NCI-H128 (cell line): Measurements from ENCODE around the gene FBRSL1.
"Not testable (repeated sequence)": the region's sequence is repeated elsewhere in the genome, so short reads cannot be mapped to it uniquely, and the experiment has no call there.

ENCODE experiments used
- DNase-seq: peaks from one replicate; lab custom pipeline; 2025; ENCODE audit not compliant: unreplicated experiment; lab: John Stamatoyannopoulos, UW

Gene FBRSL1

GRCh38 chr12:132522592-132523380 is 32.8 kb downstream of the FBRSL1 start:
- DNase-seq = no peak

- peak; percentile 28 for DNase-seq
Measured at GRCh38 chr12:132523576-132524331, 33.8 kb downstream of the FBRSL1 start.

DNA sequence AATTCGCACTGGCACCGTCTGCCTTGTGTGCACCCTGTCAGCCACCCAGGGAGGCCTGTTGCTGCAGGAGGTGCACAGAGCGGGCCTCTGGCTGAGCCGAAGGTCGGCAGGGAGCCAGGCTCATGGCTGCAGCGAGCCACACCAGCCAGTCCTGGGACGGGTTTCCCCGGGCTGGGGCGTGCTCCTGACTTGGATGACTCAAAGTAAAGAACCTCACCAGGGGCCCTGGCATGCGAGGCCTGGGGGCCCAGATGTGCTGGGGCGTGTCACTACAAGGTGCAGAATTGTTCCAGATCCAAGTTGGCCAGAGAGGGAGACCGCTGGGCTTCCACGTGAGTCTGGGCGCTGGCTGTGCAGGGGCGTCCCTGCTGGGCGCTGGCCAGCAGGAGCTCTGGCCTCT is 34.5 kb downstream of the FBRSL1 start:
- no peak for DNase-seq

DNA sequence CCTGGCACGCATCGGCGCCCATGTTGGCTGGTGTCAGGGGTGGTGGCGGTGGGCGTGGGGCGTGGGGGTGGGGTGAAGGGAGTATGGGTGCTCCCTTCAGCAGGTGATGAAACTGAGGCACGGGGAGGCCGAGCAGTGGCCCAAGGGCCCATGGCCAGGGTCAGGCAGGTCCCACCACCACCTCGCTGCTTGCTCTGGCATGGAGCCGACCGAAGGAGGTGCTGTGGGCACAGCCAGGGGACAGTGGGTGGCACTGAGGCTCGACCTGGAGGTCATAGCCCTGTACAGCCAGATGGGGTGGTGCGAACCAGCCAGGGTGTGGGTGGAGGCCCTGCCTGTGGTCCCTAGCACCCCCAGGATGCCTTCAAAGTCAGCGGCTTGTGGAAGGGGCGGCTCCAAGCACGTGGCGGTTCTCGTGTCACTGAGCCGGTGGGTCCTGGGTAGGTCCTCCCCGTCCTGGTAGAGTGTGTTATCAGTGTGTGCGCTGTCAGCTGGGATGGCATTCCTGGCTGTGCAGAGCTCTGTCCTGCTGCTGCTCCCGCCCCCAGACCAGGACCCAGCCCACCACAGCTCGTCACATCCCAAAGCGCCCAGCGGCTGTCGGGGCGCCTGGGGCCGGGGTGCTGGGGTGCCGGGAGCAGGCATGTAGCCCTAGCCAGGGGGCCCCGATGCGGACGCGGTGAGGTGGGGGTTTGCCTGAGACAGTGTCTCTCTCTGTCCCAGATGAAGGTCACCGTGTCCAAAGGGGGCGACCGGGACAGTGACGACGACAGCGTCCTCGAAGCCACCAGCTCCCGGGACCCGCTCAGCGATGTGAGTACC is 35.3 kb downstream of the FBRSL1 start:
- no peak for DNase-seq

DNA sequence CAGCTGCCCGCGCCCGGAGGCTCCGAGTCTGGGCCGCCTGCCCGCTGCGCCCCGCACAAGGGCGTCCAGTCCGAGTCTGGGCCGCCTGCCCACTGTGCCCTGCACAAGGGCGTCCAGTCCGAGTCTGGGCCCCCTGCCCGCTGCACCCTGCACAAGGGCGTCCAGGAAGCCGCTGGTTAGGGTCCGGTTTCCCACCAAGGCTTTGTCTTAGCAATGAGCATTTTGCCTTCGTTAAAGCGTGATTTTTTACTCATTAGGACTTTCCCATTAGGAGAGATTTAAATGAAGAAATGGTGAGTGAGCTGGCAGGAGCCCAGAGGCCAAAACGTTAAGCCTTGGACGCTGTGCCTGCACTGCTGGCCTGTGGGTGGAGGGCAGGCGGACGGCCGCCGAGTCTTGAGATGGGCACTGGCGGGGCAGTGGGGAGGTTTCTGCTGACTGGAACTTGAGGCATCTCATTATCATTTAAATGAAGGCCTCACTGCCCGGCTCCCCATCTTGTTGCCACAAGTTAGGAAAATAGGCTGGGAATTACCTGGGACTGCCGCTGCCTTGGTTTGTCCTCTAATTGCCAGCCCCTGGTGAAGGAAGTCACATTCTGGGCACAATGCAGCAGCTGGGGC is 36.0 kb downstream of the FBRSL1 start:
- DNase-seq = no peak

- no peak for DNase-seq
Measured at GRCh38 chr12:132527186-132527882, 37.4 kb downstream of the FBRSL1 start.

DNA sequence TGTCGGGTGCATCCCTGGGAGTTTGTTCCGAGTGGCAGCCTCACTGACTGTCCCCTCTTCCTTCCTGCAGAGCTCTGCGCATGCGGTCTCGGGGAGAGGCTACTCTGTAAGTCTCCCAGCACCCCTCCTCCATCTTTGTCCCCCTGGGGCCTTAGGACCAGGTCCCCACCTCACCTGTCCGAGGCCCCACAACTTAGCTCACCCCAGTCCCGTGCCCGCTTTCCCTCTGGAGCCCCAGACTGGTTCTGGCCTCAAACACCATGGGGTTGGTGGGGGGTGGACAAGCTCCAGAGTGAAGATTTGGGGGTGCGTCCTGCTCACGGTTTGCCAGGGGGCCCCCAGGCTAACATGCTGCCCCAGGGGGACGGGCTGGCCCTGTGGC is 37.9 kb downstream of the FBRSL1 start:
- DNase-seq = no peak

- no peak for DNase-seq
Measured at GRCh38 chr12:132528564-132529106, 38.7 kb downstream of the FBRSL1 start.

DNA sequence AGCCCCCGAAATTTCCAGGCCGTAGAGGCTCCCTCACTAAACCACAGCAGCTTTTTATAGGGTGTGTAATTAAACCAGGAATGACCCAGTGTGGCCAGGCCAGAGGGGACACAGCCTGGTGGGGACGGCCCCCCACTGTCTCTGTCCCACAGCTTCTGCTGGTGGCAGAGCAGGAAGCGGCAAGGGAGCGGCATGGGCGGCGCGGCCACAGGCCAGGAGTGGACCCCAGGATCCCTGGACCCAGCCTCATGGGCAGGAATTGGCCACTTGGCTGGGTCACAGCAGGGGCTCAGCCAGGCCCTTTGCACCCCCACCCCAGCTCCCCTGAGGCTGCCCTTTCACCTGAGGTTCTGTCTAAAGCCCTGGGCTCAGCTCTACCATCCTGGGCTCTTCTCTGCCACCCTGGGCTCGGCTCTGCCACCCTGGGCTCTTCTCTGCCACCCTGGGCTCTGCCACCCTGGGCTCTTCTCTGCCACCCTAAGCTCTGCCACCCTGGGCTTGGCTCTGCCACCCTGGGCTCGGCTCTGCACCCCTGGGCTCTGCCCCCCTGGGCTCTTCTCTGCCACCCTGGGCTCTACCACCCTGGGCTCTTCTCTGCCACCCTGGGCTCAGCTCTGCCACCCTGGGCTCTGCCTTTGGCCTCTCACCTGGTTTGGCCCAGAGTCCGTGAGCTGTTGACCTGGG is 39.3 kb downstream of the FBRSL1 start:
- DNase-seq = no peak

DNA sequence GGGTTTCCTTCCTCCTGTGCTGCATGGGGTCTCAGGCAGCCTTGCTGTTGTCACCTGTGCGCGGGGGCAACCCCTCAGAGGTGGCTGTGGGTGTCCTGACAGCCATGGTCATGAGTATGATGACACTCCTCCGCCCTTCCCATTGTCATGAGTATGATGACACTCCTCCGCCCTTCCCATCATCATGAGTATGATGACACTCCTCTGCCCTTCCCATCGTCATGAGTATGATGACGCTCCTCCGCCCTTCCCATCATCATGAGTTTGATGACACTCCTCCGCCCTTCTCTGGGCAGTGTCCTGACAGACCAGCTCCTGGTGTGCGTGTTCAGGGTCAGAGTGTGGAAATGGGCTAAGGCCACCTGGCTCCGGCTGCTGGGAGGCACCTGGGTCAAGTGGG is 40.0 kb downstream of the FBRSL1 start:
- no peak for DNase-seq

DNA sequence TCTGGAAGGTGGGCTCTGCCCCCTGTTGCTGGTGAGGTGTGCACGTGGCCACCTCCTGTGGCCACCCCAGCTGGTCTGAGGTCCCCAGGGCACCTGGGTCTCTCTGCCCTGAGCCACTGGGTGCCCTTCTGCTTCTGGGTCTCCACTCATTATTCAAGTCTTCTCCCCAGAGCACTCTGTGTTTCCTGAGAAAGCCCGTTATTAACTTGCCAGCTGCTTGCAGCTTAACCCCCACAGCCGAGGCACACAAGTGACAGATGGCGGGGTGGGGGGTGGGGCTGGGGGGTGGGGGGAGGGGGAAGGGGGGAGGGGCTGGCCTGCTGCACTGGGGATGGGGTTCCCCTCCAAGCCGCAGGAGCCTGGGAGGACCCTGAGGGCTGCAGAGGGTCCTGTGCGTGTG is 40.5 kb downstream of the FBRSL1 start:
- DNase-seq = no peak

GRCh38 chr12:132530851-132531250 is 40.9 kb downstream of the FBRSL1 start:
- no peak for DNase-seq

- not testable (repeated sequence) for DNase-seq
Measured at GRCh38 chr12:132532711-132533583, 43.0 kb downstream of the FBRSL1 start.

DNA sequence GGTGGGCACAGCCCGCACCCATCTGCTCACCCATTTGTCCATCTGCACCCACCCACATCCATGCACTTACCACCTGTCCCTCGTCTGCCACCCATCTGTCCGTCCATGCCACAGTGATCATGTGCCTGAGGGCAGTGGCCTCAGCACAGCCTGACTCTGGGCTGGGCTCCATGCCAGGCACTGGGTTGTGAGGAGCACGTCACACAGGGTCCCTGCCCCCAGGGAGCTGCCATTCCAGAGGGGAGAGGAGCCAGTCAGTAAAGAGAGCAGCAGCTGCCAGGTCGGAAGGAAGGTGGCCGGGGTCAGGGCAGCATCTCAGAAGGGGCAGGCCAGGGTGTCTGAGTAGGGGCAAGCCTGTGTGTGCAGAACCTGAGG is 43.6 kb downstream of the FBRSL1 start:
- no peak for DNase-seq

- DNase-seq = no peak
Measured at GRCh38 chr12:132534076-132534475, 44.1 kb downstream of the FBRSL1 start.

DNA sequence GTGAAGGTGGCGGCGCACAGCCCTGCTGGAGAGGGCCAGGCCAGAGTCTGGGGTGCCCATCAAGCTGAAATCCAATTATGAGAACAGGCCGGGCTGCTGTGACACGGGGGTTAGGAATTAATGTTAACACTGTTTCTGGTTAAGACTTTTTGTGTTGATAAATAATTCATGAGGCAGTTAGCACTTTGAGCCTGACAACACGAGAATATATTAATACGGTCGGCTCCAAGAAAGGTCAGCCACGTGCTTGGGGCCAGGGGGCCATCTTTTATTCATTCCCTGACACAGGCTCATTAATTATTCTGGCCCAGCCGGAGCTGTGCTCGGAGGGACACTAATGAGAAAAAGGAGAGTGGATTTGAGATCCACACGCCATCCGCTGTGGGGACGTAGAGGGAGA is 45.1 kb downstream of the FBRSL1 start:
- no peak for DNase-seq

DNA sequence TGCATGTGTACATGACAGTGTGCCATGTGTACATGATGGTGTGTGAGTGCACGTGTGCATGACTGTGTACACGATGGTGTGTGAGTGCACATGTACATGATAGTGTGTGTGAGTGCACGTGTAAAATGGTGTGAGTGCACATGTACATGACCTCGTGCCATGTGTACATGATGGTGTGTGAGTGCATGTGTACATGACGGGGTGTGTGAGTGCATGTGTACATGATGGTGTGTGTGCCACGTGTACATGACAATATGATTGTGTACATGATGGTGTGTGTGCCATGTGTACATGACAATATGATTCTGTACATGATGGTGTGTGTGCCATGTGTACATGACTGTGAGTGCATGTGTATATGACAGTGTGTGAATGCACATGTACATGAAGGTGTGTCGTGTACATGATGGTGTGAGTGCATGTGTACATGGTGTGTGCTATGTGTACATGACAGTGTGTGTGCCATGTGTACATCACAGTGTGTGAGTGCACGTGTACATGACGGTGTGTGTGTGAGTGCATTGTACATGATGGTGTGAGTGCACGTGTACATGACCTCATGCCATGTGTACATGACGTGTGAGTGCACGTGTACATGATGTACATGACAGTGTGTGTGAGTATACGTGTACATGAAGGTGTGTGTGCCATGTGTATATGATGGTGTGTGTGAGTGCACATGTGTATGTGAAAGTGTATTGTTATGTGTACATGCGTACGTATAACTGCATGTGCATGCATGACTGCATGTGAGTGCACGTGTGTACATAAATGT is 46.3 kb downstream of the FBRSL1 start:
- DNase-seq = no peak

DNA sequence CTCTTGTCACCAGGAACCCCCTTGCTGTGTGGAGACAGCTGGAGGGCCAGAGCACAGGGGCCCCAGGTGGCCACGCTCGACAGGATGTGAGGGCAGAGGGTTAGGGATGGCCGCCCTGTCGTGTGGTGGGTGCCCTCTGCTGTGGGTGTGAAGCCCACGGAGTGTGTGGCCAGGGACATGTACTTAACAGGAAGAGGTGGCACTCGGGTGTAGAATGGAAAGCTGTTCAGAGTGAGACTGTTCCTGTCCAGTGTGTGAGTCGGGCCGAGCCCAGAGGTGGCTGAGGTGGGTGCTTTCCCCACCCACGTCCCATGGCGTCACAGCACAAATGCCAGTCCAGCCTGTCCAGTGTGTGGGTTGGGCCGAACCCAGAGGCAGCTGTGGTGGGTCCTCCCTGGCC is 47.1 kb downstream of the FBRSL1 start:
- DNase-seq = no peak
